IPS DF 6.9 (cell line): ENCODE measurements around the gene GNAQ.

Experiments used
- DNase-seq: peaks from one replicate; pipeline ENCODE4 v3.0.0-alpha.2; 2013; ENCODE audit warnings: low read depth, low spot score
- H3K27ac ChIP-seq: one replicate; pipeline ENCODE4 v1.5.1; 2013; ENCODE audit warnings: low read length, control low read depth
- H3K27me3 ChIP-seq: 2 replicates; pipeline ENCODE4 v1.6.1; 2013; ENCODE audit warnings: mild to moderate bottlenecking, low read length; ENCODE audit not compliant: control insufficient read depth, insufficient read depth
- H3K36me3 ChIP-seq: 2 replicates; pipeline ENCODE4 v1.6.1; 2013; ENCODE audit warnings: low read length; ENCODE audit not compliant: control insufficient read depth, insufficient read depth
- H3K4me1 ChIP-seq: 2 replicates; pipeline ENCODE4 v1.6.1; 2013; ENCODE audit warnings: low read length; ENCODE audit not compliant: control insufficient read depth, insufficient read depth
- H3K4me3 ChIP-seq: 2 replicates; pipeline ENCODE4 v1.5.1; 2013; ENCODE audit warnings: mild to moderate bottlenecking, low read length
- H3K9me3 ChIP-seq: 2 replicates; pipeline ENCODE4 v1.6.1; 2013; ENCODE audit warnings: low read length, inconsistent platforms; ENCODE audit not compliant: control insufficient read depth, insufficient read depth
- whole genome bisulfite sequencing: extraction: QIAGEN DNeasy Blood & Tissue Kit; methylation state at CpG from one replicate; pipeline ENCODE4 v1.1.7; 2013; ENCODE audit warnings: mixed read lengths, missing lambda C conversion rate; ENCODE audit not compliant: insufficient read length, insufficient coverage; 5-methylcytosine and 5-hydroxymethylcytosine counted together

The GNAQ gene

DNA sequence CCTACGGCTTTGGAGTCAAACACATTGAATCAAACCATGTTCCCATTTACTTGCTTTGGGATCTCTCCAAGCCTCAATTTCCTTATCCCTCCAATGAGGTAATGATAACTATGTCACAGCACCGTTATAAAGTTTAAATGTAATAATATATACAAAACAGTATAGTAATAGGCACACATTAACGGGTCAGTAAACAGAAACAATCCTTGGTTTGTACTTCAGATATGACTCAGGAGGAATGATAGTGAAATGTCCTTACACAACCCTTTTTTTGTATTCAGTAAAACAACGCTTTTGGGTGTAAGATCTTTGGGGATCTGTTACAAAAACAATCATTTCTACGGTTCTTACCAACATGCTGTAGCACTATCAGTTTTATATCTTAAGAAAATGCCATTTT is 205.0 kb downstream of the GNAQ start:
- Histone ChIP-seq H3K36me3 (no peaks in the 10 kb centered on the region), H3K4me1 (no peaks in the 10 kb centered on the region), H3K27ac (no peak overlapping the region), H3K4me3 (no peak overlapping the region), H3K9me3 (no peaks in the 10 kb centered on the region), H3K27me3 (no peaks in the 10 kb centered on the region)
- no peak for DNase-seq
- WGBS, result no CpG with 5 or more reads among the region's 5 CpGs

DNA sequence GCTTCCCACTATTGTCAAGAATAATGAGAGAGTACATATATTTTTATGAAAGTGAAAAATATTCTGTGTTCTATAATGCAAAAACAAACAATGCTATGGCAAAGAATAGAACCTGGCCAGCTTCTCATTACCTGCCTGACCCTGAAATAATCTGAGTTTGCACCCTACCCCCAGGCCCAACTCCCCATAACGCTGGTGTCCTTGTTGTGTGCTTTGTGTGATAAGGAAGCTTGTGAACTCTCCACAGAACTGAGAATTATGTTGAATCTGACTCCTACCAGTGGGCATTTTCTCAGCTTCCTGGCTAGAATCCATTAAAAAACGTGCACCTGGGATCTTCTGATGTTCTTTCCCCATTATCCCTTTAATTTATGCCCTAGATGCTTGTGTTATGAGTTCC is 205.5 kb downstream of the GNAQ start:
- Histone ChIP-seq H3K27ac (no peak overlapping the region), H3K27me3 (no peaks in the 10 kb centered on the region), H3K4me1 (no peaks in the 10 kb centered on the region), H3K36me3 (no peaks in the 10 kb centered on the region), H3K4me3 (no peak overlapping the region), H3K9me3 (no peaks in the 10 kb centered on the region)
- no CpG with 5 or more reads among the region's 2 CpGs for WGBS
- no peak for DNase-seq

DNA sequence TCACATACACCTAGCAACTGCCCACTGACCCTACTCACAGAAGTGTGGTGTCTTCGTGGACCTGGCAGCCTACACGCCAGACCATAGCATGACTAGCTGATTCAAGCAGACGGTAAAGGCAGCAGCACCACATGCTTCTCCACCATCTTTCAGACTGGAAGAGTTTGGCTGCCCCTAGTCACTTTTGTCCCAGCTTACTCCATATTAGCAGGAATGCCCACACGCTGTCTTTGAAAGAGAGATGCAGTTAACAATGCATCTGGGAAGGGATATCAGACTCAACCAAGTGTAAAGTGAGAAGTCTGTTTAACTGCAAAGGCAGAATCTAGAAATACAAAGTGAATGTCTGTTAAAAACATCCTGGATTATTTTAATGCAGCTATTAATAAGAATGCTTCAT is 206.2 kb downstream of the GNAQ start:
- no peaks in the 10 kb centered on the region for H3K9me3 ChIP-seq
- no peak for DNase-seq
- H3K36me3 ChIP-seq, result no peaks in the 10 kb centered on the region
- no peaks in the 10 kb centered on the region for H3K4me1 ChIP-seq
- no CpG with 5 or more reads among the region's 4 CpGs for WGBS
- H3K4me3 ChIP-seq, result no peak overlapping the region
- H3K27ac ChIP-seq, result no peak overlapping the region
- H3K27me3 ChIP-seq, result no peaks in the 10 kb centered on the region

DNA sequence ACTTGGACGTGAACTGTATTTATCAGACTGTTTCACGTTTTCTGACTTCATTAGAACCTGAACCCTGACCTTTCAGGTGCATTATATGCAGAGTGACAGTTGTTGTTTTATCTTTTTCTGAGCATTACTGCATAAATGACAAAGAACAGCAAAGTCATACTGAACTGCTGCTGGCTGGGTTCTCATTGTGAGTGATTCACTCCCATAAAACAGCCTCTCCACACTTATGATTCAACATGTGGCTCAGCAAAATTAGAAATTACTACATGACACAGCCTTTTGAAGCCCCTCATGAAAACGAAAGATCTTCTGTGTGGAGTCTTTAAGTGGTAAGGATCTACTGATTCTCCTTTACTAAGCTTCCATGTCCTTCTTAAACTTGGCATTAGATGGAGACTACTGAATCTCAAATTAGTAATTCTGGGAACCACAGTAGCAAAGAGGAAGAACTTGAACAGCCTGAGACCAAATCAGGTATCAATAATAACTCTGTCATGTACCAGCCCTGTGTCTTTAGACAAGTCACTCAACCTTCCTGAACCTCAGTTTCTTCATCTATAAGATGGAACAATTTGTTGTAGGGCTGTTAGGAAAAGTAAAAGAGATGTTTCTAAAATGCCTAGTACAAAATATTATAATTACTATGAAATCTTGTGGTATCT is 211.2 kb downstream of the GNAQ start:
- Histone ChIP-seq H3K9me3 (no peaks in the 10 kb centered on the region), H3K4me1 (no peaks in the 10 kb centered on the region), H3K27me3 (no peaks in the 10 kb centered on the region), H3K36me3 (no peaks in the 10 kb centered on the region), H3K27ac (no peak overlapping the region), H3K4me3 (no peak overlapping the region)
- WGBS, result no CpG with 5 or more reads among the region's 3 CpGs
- DNase-seq, result no peak

DNA sequence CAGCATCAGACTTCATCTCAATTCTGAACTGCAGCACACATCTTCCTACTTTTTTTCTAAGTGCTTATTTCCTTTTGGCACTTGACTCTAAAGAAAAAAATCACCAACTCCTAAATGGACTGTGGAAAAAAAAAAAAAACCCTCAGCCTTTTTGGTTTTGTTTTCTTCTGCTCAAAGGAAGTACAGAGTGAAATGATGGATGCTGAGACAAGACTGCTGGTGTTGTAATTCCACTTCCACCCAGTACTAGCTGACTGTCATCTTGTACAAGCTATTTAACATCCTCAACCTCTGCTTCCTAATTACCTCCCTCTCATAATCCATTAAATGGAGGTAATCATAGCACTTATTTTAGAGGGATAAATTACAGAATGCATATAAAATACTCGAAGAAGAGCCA is 212.0 kb downstream of the GNAQ start:
- H3K9me3 ChIP-seq, result no peaks in the 10 kb centered on the region
- WGBS, result no CpG with 5 or more reads among the region's 1 CpG
- DNase-seq, result no peak
- H3K27ac ChIP-seq, result no peak overlapping the region
- no peaks in the 10 kb centered on the region for H3K36me3 ChIP-seq
- no peaks in the 10 kb centered on the region for H3K4me1 ChIP-seq
- no peak overlapping the region for H3K4me3 ChIP-seq
- no peaks in the 10 kb centered on the region for H3K27me3 ChIP-seq

DNA sequence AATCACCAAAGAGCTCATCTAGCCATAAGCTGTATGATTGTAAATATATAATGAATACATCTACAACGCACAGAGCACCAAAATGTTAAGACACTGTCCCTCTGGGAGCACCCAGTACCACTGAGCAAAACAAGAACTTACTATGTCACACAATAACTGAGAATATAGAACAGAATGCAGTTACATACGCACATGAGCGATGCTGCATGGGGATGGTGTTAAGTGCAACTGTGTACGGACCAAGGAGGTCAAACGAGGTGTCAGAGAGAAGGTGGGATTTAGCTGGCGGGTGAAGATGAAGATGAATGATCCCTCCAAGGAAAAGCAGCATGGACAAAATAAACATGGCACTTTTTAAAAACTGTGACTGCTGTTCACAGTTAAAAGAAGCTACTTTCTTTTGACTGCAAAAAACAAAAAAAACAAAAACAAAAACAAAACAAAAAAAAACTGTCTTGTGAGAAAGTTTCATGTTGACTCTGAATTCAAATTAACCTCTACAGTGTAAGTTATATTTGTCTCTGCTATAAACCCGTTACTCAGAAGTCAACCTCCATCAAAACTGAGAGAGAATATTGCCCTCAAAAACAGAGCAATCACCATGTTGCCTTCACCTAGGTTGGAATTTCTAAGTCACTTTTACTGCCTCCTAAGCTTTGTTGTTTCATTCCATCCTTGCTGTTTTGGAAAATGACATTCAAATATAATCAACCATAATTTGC is 213.9 kb downstream of the GNAQ start:
- WGBS, result no CpG with 5 or more reads among the region's 7 CpGs

DNA sequence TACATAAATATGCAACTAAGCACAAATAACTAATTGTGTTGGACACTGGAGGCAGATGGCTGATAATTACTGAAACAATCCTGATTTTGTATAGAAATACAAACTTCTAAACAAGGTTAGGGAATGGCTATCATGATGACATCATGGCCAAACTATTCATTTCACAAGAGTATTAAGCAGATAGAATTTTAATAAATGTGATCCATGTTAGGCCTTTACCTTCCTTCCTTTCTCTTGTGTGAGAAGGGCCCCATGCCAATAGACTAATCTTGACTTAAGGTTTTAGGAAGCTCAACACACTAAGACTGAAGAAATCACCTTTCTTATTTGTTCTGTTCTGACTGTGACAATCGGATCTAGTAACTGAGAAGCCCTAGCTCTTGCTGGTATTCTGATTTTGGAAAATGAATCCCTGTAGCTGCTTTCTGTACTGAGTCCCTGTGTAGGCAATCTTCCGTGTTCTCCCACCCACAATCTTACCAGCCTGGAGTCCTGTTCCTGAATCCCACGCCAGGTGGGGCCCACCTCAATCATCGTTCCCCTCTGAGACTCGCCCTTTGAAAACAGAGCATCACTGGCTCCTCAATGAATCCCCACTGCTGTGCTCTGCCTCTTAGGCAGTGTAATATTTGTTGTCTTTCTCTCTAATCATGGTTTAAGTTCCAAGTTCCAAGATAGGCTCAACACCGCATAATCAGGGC is 214.8 kb downstream of the GNAQ start:
- Histone ChIP-seq H3K4me1 (no peaks in the 10 kb centered on the region), H3K9me3 (no peaks in the 10 kb centered on the region), H3K36me3 (no peaks in the 10 kb centered on the region), H3K4me3 (no peak overlapping the region), H3K27ac (no peak overlapping the region), H3K27me3 (no peaks in the 10 kb centered on the region)
- no peak for DNase-seq
- WGBS, result no CpG with 5 or more reads among the region's 6 CpGs

More for the DNA sequence above, 213.9 kb downstream of the GNAQ start:
- Histone ChIP-seq H3K4me1 (no peaks in the 10 kb centered on the region), H3K36me3 (no peaks in the 10 kb centered on the region), H3K27me3 (no peaks in the 10 kb centered on the region), H3K27ac (no peak overlapping the region), H3K4me3 (no peak overlapping the region), H3K9me3 (no peaks in the 10 kb centered on the region)
- no peak for DNase-seq

DNA sequence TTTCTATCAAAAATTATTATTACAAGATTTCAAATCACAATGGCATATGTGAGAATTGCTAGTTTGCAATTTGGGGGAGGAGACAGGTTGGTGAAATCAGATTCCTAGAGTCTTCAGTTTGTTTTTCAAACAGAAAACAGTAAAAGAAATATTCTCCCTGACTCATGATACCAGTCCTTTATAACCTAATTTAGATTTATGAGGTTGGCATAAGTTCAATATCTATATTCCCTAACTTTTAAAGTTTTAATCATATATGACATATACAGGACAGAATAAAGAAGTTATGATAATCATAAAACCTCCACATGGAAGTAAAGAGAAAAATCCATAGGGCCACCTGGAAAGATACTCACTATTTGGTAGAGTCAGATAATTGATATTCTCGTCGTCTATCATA is 216.4 kb downstream of the GNAQ start:
- Histone ChIP-seq H3K4me3 (no peak overlapping the region), H3K9me3 (no peaks in the 10 kb centered on the region), H3K4me1 (no peaks in the 10 kb centered on the region), H3K36me3 (no peaks in the 10 kb centered on the region; the same call in 1 of the 2 replicates), H3K27me3 (no peaks in the 10 kb centered on the region), H3K27ac (no peak overlapping the region)
- DNase-seq, result no peak
- WGBS, result no CpG with 5 or more reads among the region's 2 CpGs

DNA sequence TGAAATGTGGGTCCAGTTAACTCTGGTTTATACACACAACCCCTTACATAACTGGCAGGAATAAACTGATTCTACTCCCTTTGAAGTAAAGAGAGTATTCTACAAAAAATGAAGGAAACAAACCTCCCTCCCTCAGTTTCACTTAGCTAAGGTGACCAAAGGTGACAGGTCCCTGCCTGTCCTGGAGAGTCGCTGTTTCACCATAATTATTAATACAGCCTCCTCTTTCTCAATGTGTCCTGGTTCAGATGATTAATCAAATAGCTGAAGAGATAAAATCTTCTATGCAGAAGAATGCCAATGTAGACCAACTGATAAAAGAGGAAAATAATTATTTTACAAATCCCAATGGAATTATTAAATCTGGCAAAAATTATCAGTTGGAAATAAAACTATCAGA is 219.8 kb downstream of the GNAQ start:
- H3K9me3 ChIP-seq, result no peaks in the 10 kb centered on the region
- H3K4me3 ChIP-seq, result no peak overlapping the region
- H3K36me3 ChIP-seq, result no peaks in the 10 kb centered on the region; the same call in 1 of the 2 replicates
- no peaks in the 10 kb centered on the region for H3K4me1 ChIP-seq
- no peaks in the 10 kb centered on the region for H3K27me3 ChIP-seq
- DNase-seq, result no peak
- no CpG with 5 or more reads among the region's 1 CpG for WGBS
- no peak overlapping the region for H3K27ac ChIP-seq

DNA sequence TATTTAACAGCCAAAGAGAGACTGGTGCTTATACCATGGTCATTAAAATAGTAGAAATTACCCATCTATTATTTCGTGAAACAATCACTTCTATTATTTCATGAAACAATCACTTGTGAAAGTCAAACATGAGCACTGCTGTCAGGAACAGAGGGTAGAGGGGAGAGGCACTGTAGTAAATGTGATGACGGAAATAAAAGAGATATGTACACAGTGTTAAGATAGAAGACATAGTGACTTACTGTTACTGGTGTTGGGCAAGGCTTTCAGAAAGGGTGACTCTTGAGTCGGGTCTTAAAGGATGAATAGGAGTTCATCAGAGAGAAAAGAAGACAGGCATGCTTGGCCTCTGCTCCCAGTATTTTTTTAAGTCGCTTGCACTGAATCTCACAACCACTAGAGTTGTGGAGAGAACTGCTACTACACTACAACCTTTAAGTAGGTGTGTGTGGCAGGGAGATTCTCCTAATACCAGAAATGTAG is 220.9 kb downstream of the GNAQ start:
- no peaks in the 10 kb centered on the region for H3K4me1 ChIP-seq
- no peaks in the 10 kb centered on the region for H3K9me3 ChIP-seq
- WGBS, result no CpG with 5 or more reads among the region's 4 CpGs
- no peaks in the 10 kb centered on the region; the same call in 1 of the 2 replicates for H3K36me3 ChIP-seq
- no peak overlapping the region for H3K4me3 ChIP-seq
- H3K27ac ChIP-seq, result no peak overlapping the region
- no peak for DNase-seq
- H3K27me3 ChIP-seq, result no peaks in the 10 kb centered on the region
